GM21381 (cell line): ENCODE data around the gene DVL3.
A peak's percentile ranks its signal among the peaks of the same experiment; 100 is the strongest.

Experiments used
- ATAC-seq: cut with Tn5 transposase; IDR thresholded peaks from one replicate; pipeline ENCODE4 v1.9.1; 2021; ENCODE audit warnings: mild to moderate bottlenecking, moderate library complexity; ENCODE audit not compliant: unreplicated experiment

The DVL3 gene

DNA sequence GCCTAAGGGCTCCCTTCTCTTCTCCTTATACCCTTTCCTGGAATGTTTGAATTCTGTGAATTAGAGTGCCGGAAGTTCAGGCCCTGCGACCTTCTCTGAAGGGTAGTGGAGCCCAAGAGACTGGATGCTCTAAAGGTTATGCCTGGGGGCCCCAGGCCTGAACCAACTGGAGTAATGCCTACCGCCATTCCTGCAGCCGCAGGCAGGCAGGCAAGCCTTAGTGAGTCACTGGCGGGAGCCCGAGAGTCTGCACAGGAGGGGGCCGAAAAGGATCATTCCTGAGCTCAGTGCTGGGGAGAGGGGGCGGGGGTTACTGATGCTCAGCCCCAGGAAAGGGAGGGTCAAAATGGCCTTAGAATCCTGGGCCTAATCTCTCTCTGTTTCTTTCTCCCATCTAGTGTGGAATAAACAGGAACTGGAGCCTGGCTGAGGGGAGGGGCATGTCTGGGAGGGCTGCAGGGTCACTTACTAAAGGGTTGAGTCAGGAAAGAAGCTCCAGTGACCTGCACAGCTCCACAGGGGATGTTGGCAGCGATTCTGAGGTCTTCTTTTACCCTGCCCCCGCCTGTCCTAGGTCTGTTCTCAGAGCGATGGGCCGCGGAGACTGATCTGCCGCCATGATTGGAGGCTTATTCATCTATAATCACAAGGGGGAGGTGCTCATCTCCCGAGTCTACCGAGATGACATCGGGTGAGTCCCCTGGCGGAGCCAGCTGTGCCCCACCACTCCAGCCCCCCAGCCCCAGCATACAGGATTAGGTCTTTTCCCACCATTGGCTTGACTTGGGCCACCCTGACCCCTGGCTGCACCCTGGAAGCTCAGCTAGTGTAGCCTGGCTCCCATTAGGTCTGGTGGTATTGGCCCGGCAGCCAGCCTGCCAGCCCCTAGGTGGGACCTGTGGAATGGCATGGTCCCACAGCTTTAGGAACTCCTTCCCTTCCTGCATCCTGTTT is 21.5 kb downstream of the DVL3 start:
- no peak for ATAC-seq

DNA sequence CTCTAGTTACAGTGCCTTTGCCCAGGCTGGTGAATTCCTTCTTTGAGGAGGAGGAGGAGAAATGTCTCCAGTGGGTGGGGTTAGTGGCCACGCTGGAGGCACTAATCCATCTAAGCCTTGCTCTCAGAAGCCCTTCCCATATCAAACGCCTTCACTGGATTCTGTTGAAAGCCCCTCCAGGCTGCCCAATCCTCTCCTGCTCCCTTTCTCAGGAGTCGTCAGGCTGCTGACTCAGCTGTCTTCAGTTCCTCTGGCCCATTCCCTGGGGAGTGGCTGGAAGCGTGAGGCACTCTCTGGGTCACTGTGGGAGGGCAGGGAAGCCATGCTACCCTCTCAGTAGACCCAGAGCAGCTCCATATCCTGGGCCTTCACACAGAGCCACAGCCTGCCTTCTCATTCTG is 22.2 kb downstream of the DVL3 start:
- no peak for ATAC-seq

DNA sequence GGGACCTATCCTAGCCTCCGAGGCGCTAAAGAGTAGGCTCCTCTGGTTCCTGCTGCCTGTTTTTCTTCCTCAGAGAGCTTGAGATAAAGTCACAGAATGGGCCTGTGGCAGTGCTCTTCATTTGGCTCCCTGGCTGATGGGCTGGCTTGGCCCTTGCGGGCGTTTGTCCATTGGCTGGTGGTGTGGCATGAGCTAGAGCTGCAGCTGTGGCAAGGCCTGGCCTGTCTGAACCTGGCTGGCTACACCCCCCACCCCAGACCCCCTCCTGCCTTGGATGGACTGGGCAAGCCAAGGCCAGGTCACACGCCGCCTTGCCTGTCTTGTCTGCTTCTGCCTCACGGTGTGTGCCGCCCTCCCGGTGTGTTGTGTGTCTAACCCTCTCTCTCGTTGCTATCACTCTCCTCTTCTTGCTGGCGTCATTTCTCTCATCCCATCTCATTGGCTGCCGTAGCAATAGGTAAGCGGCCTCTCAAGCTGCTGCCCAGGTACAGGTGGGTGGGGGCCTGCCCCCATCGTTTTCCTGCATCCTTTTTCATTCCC is 22.7 kb downstream of the DVL3 start:
- no peak for ATAC-seq

DNA sequence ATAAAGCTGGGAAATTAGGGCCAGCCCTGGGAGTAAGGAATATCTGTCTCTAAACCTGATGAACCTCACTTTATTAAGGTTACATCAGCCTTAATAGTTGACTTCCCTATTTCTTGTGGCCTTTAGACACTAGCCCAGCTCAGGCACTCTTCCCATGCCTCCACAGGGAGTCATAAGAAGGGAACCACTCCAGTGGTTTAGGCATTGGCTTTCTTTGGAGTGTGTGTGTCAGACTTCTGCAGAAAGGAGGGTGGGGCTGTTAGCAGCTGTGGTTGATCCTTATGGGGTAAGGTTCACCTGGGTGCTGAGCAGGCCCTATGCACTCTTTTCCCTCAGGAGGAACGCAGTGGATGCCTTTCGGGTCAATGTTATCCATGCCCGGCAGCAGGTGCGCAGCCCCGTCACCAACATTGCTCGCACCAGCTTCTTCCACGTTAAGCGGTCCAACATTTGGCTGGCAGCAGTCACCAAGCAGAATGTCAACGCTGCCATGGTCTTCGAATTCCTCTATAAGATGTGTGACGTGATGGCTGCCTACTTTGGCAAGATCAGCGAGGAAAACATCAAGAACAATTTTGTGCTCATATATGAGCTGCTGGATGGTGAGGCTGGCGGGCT is 23.5 kb downstream of the DVL3 start:
- no peak for ATAC-seq

DNA sequence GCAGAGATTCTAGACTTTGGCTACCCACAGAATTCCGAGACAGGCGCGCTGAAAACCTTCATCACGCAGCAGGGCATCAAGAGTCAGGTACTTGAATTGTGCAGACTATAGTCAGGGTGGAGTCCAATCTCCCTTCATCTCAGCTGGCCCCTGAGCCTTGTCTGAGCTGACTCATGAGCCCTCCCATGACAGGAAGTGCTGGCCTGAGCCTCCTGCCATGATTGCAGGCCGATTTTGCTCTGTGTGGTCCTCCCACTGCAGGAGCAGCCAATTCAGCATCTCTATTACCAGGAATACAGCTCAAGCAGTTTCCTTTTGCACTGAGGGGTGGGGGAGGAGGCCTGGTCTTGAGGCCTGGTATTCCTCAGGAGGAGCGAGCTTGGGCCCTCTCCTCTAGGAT is 25.0 kb downstream of the DVL3 start:
- no peak for ATAC-seq

DNA sequence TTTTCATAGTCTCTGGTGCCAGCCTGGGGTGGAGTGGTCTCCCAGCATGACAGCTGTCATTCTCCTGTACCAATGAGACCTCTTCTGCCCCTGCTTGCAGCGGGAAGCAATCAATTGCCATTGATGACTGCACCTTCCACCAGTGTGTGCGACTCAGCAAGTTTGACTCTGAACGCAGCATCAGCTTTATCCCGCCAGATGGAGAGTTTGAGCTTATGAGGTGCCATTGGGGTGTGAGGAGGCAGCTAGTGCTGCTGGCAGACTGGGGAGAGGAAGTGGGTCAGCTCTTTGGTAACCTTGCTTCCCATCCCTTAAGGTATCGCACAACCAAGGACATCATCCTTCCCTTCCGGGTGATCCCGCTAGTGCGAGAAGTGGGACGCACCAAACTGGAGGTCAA is 26.4 kb downstream of the DVL3 start:
- no peak for ATAC-seq

DNA sequence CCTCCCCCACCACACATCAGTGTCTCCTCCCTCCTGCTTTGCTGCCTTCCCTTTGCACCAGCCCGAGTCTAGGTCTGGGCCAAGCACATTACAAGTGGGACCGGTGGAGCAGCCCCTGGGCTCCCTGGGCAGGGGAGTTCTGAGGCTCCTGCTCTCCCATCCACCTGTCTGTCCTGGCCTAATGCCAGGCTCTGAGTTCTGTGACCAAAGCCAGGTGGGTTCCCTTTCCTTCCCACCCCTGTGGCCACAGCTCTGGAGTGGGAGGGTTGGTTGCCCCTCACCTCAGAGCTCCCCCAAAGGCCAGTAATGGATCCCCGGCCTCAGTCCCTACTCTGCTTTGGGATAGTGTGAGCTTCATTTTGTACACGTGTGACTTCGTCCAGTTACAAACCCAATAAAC is 28.5 kb downstream of the DVL3 start:
- ATAC-seq, result no peak

DNA sequence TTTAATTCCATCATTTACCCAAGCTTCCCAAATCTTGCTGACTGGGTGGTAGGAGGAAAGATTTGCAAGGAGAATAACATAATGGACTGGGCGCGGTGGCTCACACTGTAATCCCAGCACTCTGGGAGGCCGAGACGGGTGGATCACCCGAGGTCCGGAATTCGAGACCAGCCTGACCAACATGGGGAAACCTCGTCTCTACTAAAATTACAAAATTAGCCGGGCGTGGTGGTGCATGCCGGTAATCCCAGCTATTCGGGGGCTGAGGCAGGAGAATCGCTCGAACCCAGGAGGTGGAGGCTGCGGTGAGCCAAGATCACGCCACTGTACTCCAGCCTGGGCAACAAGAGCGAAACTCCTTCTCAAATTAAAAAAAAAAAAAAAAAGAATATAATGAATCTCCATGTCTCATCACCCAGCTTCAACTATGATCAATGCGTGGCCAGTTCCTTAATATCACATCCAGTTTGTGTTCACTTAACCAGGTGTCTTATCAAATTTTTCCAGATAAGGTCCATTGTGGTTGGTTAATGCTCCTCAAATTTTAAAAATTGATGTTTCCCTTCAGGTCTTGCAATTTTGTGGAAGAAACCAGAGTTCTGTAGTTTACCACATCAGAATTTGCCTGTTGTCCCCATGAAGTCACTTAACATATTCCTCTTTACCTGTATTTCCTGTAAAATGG is 29.5 kb downstream of the DVL3 start:
- no peak for ATAC-seq

DNA sequence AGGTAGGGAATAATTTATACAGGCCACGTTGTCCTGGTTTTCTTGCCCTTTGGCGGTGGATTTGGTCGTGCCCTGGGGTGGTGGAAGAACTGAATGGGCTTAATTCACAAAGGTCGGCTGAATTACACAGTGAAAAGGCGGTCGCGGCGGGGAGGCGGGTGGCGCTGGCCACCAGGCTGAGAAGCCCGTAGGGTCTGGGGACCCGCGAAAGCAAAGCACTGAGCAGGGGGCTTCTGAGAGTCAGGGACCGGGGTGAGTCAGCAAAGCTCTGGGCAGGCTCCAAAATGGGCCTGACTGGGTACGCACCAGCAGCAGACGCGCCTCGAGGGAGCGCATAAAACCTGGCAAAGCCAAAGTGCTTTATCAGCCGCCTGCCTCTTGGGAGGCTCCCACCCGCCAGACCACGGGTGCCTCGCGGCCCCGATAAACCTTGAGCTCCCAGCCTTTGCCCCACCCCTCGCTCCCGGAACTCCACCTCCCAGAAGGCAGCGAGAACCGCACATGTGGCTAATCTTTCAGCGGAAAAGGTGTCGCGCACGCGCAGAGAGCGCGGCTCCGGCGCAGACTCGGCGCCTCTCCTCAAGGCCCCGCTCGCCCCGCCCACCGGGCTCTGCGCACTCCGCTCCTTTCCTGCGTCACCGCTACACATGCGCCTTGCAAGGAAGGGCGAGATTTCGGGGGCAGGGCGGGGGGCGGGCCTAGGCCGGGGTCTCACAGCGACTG is 30.4 kb downstream of the DVL3 start:
- peak; percentile 92 for ATAC-seq

DNA sequence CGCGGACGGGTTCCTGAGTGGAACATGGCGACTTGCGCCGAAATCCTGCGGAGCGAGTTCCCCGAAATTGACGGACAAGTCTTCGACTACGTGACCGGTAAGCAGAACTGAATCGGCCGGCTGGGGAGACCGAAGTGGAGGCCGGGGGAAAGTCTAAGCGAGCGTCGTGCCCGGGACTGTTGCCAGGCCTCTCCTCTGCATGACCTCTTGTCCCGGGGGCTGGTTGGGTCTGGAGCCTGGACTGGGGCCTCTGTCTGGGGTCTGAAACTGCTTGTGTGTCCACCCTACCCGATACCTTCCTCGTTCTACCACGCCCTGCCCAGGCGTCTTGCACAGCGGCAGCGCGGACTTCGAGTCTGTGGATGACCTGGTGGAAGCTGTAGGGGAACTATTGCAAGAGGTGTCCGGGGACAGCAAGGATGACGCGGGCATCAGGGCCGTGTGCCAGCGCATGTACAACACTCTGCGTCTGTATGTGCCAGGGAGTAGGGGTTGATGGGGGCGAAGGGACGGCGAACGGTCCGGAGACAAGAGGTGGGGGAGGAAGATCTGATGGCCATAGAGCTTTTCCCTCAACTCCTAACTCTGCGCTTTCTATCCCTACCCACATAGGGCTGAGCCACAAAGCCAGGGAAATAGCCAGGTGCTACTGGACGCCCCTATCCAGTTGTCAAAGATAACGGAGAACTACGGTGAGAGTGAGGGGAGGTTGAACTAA is 31.2 kb downstream of the DVL3 start, which contains the start of gene ABCF3:
ABCF3 (plus strand) TSS at position 16 of the 718 bp plus-strand sequence; CDS start at position 25, 9 bp downstream.
- ATAC-seq, result peak; percentile 22

DNA sequence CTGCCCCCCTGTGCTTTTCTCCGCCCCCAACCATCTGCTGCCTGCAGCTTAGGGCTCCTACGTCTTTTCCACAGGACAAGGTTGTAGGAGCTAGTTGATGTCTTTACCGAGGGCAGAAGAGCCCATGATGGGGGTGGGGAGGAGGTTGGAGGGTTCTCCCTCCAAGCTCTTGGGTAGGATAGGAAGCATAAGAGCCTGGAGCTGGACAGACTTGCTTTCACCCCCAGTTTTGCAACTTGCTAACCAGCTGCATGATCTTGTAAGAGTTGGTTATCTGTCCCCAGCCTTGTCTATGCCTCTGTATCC is 31.7 kb downstream of the DVL3 start:
- ATAC-seq, result no peak

DNA sequence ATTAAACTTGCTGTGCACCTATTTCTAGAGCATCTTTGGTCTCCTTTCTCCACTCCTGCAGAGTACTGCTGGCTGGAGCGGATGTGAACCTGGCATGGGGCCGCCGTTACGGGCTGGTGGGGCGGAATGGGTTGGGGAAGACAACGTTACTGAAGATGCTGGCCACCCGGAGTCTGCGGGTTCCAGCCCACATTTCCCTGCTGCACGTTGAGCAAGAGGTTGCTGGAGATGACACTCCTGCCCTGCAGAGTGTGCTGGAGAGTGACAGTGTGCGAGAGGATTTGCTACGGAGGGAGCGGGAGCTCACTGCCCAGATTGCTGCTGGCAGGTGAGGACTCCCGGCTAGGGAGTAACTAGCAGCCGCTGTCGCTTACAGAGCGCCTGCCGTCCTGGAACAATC is 32.9 kb downstream of the DVL3 start:
- no peak for ATAC-seq

DNA sequence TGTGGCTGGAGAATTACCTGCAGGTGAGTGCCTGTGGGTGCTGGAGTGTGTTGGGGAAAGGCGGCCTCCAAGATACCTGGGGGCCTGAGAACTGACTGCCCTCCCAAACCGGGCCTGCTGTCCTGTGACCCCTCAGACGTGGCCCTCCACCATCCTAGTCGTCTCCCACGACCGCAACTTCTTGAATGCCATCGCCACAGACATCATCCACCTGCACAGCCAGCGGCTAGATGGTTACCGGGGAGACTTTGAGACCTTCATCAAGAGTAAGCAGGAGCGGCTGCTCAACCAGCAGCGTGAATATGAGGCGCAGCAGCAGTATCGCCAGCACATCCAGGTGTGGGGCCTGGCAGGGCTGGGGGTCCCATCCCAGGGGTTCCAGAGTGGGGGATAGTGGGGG is 34.2 kb downstream of the DVL3 start:
- no peak for ATAC-seq

DNA sequence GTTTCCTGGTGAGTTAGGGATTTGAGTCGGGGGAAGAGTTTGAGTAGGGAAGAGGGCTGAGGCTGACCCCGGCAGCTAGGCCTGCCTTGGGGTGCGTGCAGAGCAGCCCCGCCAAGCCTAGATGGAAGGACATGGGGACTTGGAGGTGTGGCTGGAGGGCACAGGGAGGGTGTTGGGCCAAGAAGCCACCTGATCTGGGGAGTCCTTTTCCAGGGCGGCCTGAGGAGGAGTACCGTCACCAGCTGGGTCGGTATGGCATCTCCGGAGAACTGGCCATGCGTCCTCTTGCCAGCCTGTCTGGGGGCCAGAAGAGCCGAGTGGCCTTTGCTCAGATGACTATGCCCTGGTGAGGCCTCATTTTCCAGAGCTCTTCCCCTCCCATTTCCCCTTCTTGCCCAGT is 37.7 kb downstream of the DVL3 start:
- no peak for ATAC-seq

DNA sequence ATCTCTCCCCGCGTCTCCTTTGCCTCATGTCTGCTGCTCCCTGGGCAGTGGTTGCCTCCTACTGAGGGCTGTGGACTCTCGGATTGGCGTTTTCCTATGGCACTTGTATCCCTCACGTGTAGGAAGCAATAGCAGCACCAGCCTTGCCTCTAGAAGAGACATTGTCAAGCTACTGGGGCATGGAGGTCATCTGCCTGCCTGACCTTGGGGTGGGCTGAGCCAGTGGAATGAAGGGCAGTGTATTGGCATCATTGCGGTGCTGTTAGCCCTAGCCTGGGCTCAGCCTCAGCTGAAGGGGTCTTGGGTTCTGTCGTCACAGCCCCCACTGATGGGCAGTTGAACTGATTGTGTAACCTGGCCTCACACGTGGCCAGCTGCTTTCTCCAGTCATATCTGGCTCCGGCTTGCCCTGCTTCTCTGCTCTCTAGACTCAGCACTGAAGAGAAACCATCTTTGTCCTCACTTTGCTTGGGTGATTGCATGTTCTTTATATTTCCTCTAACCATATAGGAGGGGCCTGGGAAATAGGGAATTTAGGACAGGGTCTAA is 38.9 kb downstream of the DVL3 start:
- no peak for ATAC-seq

DNA sequence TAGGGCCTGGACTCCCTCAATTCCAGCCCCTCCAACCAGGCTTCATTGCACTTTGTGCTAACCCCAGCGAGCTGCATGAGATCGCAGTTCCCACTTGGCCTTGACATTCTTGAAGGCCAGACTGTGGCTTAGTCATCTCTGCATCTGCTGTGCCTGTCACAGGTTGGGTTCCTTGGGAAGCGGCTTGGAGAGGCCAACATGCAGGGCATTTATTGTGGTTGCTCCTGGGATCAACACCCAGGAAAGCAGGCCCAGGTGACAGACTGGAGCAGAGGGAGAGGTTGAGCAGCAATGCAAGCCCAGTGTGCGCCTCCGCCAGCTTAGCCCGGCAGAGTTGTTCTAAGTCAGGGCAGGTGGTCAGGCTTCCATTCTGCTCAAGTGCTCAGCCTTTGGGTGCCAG is 41.4 kb downstream of the DVL3 start:
- ATAC-seq, result no peak

DNA sequence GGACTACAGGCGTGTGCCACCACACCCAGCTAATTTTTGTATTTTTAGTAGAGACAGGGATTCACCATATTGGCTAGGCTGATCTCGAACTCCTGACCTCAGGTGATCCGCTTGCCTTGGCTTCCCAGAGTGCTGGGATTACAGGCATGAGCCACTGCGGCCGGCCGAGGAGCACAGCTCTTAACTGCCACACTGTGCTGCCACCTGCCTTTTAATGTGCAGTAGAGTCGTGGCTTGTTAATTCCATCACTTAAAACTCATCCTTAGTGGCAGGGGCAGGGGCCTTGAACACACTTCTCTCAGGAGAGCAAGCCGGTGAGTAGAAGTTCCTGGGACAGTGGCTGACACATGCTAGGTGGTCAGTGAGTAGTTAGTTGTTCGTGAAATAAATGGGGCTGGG is 43.3 kb downstream of the DVL3 start:
- no peak for ATAC-seq

DNA sequence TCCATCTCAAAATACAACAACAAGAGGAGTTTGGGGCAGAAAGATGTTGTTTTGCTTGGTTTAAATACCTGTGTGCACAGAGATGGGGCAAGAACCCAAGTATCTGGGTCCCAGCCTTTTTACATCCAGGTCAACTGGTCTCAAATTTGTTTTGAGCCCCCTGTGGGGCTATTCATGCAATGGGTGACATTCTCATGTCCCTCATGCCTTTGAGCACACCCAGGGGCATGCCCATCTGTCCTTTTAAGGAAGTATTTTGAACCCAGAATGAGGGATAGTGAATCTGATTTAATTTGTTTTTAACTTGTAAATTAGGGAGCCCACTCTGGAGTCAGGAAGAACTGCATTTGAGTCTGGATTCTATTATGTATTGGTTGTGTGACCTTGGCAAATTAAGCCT is 45.6 kb downstream of the DVL3 start:
- ATAC-seq, result no peak

DNA sequence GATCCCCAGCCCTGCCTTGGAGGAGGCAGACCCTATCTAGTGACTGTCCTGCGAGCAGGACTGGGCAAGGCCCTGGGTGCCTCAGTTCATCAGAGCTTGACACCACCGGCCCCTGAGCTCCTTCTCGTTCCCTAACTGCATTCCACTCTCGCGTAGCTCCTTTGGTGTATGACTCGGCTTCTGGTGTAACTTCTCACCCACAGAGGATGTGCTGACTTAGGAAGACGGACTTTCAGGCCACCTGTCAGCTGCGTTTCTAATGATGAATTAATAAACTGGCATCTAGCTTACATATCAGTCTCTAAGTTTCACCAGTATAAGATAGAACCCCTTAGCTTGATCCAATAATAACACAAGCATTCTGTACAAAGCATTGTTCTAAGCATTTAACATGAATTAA is 48.3 kb downstream of the DVL3 start:
- ATAC-seq, result no peak
